NCI-H2196 (cell line): Measurements from ENCODE around the gene CORO2A.

Experiments
- DNase-seq: peaks from one replicate; lab custom pipeline; 2025; ENCODE audit not compliant: unreplicated experiment; lab: John Stamatoyannopoulos, UW

CORO2A gene

GRCh38 chr9:98193336-98193944 lies 1.0 kb upstream of the CORO2A start:
- DNase-seq = no peak

GRCh38 chr9:98191671-98192502 lies 550 bp downstream of the CORO2A start:
- DNase-seq = no peak

GRCh38 chr9:98191181-98191608 lies 1.2 kb downstream of the CORO2A start:
- DNase-seq = no peak

GRCh38 chr9:98190757-98191105 lies 1.7 kb downstream of the CORO2A start:
- DNase-seq = no peak

- no peak for DNase-seq
Observed at GRCh38 chr9:98189412-98189811, 3.0 kb downstream of the CORO2A start.

GRCh38 chr9:98187926-98188325 lies 4.5 kb downstream of the CORO2A start:
- no peak for DNase-seq

- DNase-seq = no peak
Observed at GRCh38 chr9:98186236-98186635, 6.2 kb downstream of the CORO2A start.

- DNase-seq = no peak
Observed at GRCh38 chr9:98185611-98186171, 6.7 kb downstream of the CORO2A start.

- no peak for DNase-seq
Observed at GRCh38 chr9:98185021-98185567, 7.3 kb downstream of the CORO2A start.

GRCh38 chr9:98184326-98184725 lies 8.1 kb downstream of the CORO2A start:
- DNase-seq = no peak

GRCh38 chr9:98182889-98183599 lies 9.4 kb downstream of the CORO2A start:
- DNase-seq = no peak

GRCh38 chr9:98182069-98182820 lies 10.2 kb downstream of the CORO2A start:
- DNase-seq = no peak

- DNase-seq = no peak
Observed at GRCh38 chr9:98181746-98182068, 10.7 kb downstream of the CORO2A start.

GRCh38 chr9:98180996-98181395 lies 11.4 kb downstream of the CORO2A start:
- DNase-seq = no peak

GRCh38 chr9:98178874-98179850 lies 13.3 kb downstream of the CORO2A start:
- DNase-seq = no peak

GRCh38 chr9:98176391-98177259 lies 15.8 kb downstream of the CORO2A start:
- DNase-seq = no peak

GRCh38 chr9:98175762-98176161 lies 16.7 kb downstream of the CORO2A start:
- no peak for DNase-seq

- DNase-seq = no peak
Observed at GRCh38 chr9:98175028-98175569, 17.3 kb downstream of the CORO2A start.
